ENCODE results near the gene PSPH. TPM values are rescaled to one million over a fixed set of nuclear protein-coding genes. Genes with fewer than 3 reads are reported as not detected.

The PSPH gene
- total RNA-seq, 1 experiment from 2014 or later: 52.1 TPM

DNA sequence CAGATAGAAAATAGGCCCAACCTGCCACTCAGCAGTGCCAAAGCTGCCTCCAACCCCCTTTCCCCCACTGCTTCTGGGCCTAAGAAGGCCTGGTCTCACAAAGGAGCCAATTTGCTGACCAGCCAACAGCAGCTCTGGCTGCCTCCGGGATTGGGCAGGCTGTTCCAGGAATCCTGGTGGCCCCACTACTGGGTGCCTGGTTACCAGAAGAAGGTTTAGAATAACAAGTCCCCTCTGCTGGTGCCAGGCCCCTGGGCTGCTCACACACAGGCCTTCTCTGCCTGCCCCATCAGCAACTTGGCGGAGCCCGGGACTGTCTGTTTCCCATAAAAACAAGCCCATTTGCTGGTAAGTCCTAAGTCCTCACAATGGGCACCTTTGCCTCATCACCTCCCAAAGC is 40.3 kb upstream of the PSPH start:
- H3K4me1 Mint-ChIP-seq: no peaks in the 10 kb centered on the region
- TF ChIP-seq, protein P1, sequence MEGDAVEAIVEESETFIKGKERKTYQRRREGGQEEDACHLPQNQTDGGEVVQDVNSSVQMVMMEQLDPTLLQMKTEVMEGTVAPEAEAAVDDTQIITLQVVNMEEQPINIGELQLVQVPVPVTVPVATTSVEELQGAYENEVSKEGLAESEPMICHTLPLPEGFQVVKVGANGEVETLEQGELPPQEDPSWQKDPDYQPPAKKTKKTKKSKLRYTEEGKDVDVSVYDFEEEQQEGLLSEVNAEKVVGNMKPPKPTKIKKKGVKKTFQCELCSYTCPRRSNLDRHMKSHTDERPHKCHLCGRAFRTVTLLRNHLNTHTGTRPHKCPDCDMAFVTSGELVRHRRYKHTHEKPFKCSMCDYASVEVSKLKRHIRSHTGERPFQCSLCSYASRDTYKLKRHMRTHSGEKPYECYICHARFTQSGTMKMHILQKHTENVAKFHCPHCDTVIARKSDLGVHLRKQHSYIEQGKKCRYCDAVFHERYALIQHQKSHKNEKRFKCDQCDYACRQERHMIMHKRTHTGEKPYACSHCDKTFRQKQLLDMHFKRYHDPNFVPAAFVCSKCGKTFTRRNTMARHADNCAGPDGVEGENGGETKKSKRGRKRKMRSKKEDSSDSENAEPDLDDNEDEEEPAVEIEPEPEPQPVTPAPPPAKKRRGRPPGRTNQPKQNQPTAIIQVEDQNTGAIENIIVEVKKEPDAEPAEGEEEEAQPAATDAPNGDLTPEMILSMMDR (conservative IDR thresholded peaks at IDR 0.05): no peak
- H3K36me3 Mint-ChIP-seq (ENCODE audit: insufficient read depth in 1 of 3, low read depth in 3 of 3): peaks cover 0 to 2% (median 0%) of the 10 kb centered on the region in 3 experiments; a peak in 3 of 7 replicates
- no peak overlapping the region for H2BK20ac ChIP-seq (ENCODE audit: low read depth, low read length, poor library complexity, severe bottlenecking)
- H2AK5ac ChIP-seq (ENCODE audit: insufficient read length, low read length): no peak overlapping the region
- no peaks in the 10 kb centered on the region for H3K27me3 ChIP-seq (ENCODE audit: insufficient read depth, low read length)
- H3K18ac ChIP-seq (ENCODE audit: insufficient read length, low read depth, low read length): no peak overlapping the region
- H3K23me2 ChIP-seq (ENCODE audit: insufficient read length, low read depth, low read length, poor library complexity, severe bottlenecking): no peaks in the 10 kb centered on the region
- H2AFZ ChIP-seq (ENCODE audit: low read length): no peak overlapping the region
- H3K9ac ChIP-seq (ENCODE audit: extremely low read depth, insufficient read length, low read length): no peak overlapping the region
- no peak overlapping the region for H3K27ac ChIP-seq (ENCODE audit: insufficient read length, low read depth, low read length)
- WGBS (ENCODE audit: extremely low coverage, insufficient read length, low lambda C conversion rate): no CpG with 5 or more reads among the region's 3 CpGs
- no peak for DNase-seq
- H2BK5ac ChIP-seq (ENCODE audit: insufficient read length, low read length): no peak overlapping the region
- H2BK120ac ChIP-seq (ENCODE audit: low read depth, low read length, poor library complexity, severe bottlenecking): no peak overlapping the region
- H4K5ac ChIP-seq (ENCODE audit: insufficient read length, low read depth, low read length): no peak overlapping the region
- no peaks in the 10 kb centered on the region for H3K9me3 ChIP-seq (ENCODE audit: control insufficient read depth, low read depth, low read length)
- H3K4me1 ChIP-seq (ENCODE audit: insufficient read depth, low read length): no peaks in the 10 kb centered on the region
- H3K56ac ChIP-seq (ENCODE audit: insufficient read length, low read depth, low read length): no peak overlapping the region
- no peaks in the 10 kb centered on the region for H3K79me1 ChIP-seq (ENCODE audit: insufficient read depth, low read depth, low read length, poor library complexity, severe bottlenecking)
- no peak overlapping the region for H2BK15ac ChIP-seq (ENCODE audit: low read depth, low read length)
- no peaks in the 10 kb centered on the region for H4K20me1 ChIP-seq (ENCODE audit: control insufficient read depth, insufficient read depth, insufficient read length)
- no peak overlapping the region for H3K14ac ChIP-seq (ENCODE audit: insufficient read depth, low read length)
- H3K9me3 Mint-ChIP-seq: peaks cover 0 to 8% of the 10 kb centered on the region in 2 experiments; a peak in 2 of 5 replicates
- no peak overlapping the region for H4K91ac ChIP-seq (ENCODE audit: insufficient read length, low read depth, low read length)
- H2BK12ac ChIP-seq (ENCODE audit: insufficient read length, low read depth, low read length): no peak overlapping the region
- no peak overlapping the region for H4K8ac ChIP-seq (replicated peaks; ENCODE audit: insufficient read length, low read depth, low read length)
- no peak overlapping the region for H3T11ph ChIP-seq (ENCODE audit: low read length)
- H3K4me3 Mint-ChIP-seq: no peak overlapping the region
- H3K27me3 Mint-ChIP-seq (ENCODE audit: low read depth): no peaks in the 10 kb centered on the region
- H3K23ac ChIP-seq (ENCODE audit: insufficient read length, low read depth, low read length): no peak overlapping the region
- no peaks in the 10 kb centered on the region for H3K79me2 ChIP-seq (ENCODE audit: insufficient read depth, low read length)
- H3K27ac Mint-ChIP-seq: peak overlapping the region in 1 of 3 experiments; percentile 87; a peak in 1 of 7 replicates
- no peak overlapping the region for H3K4ac ChIP-seq (ENCODE audit: low read depth, low read length)
- no peak overlapping the region for H3K4me2 ChIP-seq (ENCODE audit: insufficient read depth, insufficient read length, low read length)
